ENCODE measurements around the gene AFG3L2. TPM values are rescaled to one million over a fixed set of nuclear protein-coding genes. Genes with fewer than 3 reads are reported as not detected.

AFG3L2 gene
- total RNA-seq, 2 donors from 2014 or later = 107 to 108 TPM

- no peak for DNase-seq
- intact Hi-C loops (cut with DNase I, micrococcal nuclease) = no loop called here
- no peak for ATAC-seq
Measured at GRCh38 chr18:12313530-12314245, 63.3 kb downstream of the AFG3L2 start.

DNA sequence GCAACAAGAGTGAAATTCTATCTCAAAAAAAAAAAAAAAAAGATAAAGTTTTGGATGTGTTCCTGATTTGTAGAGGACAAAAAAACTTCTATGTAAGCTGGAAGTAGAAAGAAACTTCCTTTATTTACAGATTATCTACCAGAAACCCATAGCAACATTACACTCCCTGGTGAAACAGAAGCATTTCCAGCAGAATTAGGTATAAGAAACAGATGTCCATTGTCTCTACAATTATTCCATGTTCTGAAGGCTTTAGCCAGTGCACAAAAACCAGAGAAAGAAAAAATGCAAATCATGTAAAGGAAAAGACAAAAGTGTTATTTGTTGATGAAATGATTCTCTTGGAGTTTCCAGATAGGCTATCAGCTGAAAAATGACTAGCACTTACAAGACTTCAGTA lies 64.1 kb downstream of the AFG3L2 start:
- DNase-seq (no peak), ATAC-seq (no peak)
- intact Hi-C loops (cut with DNase I, micrococcal nuclease) = no loop called here

- DNase-seq (no peak), ATAC-seq (no peak)
- intact Hi-C loops (cut with DNase I, micrococcal nuclease) = no loop called here
Measured at GRCh38 chr18:12310762-12311161, 66.3 kb downstream of the AFG3L2 start.

DNA sequence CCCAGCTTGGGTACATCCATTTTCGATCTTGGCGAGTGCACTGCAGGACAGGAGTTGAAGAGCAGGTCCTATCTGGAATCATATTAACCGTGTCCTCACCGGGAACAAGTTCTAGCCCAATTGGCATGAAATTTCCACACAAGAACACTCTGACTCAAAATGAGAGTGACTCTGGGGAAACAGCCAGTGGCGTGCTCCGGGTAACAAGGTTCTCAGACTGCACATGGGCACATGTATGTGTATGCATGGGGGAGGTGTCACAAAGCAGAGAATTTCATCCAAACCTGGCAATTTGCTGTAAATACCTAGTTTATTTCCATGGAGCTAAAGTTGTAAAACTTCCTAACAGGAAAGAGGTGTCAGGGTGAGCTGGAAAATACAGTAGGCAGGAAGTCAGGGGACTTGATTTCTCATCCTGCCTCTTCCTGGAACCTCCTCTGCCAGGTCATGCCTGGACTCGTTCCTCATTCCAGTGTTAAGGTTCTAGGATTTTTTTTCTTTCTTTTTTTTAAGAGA lies 67.3 kb downstream of the AFG3L2 start:
- intact Hi-C loops (cut with DNase I, micrococcal nuclease) = no loop called here
- ATAC-seq = no peak
- DNase-seq = no peak

DNA sequence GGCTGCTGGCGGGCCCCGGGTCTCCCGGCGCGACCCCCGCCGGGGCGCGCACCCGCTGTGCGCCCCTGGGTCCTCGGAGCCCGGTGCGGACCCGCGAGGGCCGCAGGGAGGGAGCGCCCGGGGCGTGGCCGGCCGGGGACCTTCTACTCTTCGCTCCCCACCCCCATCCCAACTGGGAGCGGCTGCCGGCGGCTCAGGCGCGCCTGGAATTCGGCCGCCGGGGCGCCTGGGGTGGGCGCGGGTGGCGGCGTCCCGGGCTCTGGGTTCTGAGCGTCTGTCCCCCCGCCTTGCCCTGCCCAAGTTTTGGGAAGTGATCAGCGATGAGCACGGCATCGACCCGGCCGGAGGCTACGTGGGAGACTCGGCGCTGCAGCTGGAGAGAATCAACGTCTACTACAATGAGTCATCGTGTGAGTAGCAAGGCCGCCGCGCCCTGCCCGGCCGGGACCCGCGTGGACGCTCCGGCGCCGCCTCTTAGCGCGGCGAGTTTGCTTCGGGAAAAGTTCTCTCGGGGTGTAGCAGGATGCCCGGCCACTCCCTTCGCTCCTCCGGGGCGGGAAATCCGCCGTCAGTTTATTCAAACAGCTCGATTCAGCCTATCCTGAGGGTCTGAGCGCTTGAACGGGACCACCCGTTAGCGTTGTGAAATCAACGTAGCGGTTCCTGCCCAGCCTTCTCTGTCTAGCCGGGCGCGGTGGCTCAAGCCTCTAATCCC lies 68.5 kb downstream of the AFG3L2 start:
- intact Hi-C loops (cut with DNase I, micrococcal nuclease) = no loop called here

DNA sequence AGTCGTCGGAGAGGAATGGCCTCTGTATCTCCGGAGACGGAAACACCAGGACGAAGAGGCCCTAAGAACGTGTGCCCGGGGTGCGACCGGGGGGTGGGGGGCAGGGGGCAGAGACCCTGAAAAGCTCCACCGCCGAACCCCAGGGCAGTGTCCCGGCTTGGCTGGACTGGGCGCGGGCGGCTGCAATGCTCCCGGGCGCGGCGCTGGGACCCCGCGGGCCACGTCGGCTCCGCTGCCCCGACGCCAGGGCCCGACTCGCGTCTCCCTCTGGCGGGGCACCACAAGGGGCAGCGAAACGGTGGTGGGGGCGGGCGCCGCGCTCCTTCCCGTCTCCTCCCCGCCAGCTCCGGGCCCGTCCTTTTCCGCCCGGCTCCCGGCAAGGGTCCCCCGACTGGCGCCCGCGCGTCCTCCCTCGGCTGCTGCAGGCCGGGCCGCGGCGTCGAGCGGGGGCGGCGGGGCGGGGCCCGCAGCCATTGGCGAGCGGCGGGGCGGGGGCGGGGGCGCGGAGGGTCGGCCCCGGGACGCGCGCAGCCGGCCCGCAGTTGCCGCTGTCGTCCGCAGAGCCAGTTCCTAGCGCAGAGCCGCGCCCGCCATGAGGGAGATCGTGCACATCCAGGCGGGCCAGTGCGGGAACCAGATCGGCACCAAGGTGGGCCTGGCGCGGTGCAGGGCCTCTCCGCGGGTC lies 69.2 kb downstream of the AFG3L2 start, which contains the start of gene TUBB6:
Gene TUBB6 (plus strand): TSS at position 541 of the 685 bp plus-strand sequence. CDS start 52 bp downstream, at position 593.
- ATAC-seq (peak; percentile 19), DNase-seq (peak; percentile 51 to 58)
- intact Hi-C loops (cut with DNase I, micrococcal nuclease) = no loop called here

More for the DNA sequence above, 68.5 kb downstream of the AFG3L2 start:
- DNase-seq = peak; percentile 72
- peak; percentile 84 for ATAC-seq

- intact Hi-C loops (cut with DNase I, micrococcal nuclease) = no loop called here
- DNase-seq (peak in 1 of 2 donors; percentile 34), ATAC-seq (no peak)
Measured at GRCh38 chr18:12306752-12307700, 70.0 kb downstream of the AFG3L2 start.

DNA sequence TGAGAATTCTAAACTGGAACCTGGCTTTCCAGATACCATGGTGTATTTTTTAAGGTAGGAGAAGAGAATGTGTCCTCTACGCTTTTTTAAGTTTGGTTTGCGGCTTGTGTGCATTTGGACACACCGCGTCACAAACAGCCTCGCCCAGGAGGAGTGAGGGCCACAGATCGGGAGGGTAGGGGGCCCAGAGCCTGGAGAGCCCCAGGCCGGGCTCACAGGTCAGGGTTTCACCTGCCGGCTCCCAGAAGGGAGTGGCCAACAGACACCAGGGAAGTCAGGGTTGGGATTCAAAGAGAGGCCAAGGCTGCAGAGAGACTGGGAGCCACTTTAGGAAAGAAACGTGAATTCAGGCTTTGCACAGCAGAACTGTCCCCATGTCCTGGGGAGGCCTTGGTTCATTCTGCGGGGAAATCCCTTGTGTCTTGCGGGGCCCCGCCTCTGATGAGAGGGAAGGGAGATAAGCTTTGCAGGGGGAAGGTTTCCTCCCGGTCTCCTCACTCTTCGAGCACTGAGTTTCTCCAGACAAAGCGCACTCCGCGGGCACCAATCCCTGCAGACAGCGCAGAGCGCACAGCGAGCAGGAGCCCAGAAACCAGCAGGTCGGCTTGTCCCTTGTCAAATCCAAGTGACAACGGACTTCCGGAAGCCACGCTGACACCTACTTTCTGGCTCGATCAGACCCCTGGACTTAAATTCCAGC lies 70.9 kb downstream of the AFG3L2 start:
- intact Hi-C loops (cut with DNase I, micrococcal nuclease) = no loop called here
- no peak for DNase-seq
- no peak for ATAC-seq

GRCh38 chr18:12305211-12305610 lies 71.8 kb downstream of the AFG3L2 start:
- ATAC-seq = no peak
- intact Hi-C loops (cut with DNase I, micrococcal nuclease) = no loop called here
- DNase-seq = no peak

DNA sequence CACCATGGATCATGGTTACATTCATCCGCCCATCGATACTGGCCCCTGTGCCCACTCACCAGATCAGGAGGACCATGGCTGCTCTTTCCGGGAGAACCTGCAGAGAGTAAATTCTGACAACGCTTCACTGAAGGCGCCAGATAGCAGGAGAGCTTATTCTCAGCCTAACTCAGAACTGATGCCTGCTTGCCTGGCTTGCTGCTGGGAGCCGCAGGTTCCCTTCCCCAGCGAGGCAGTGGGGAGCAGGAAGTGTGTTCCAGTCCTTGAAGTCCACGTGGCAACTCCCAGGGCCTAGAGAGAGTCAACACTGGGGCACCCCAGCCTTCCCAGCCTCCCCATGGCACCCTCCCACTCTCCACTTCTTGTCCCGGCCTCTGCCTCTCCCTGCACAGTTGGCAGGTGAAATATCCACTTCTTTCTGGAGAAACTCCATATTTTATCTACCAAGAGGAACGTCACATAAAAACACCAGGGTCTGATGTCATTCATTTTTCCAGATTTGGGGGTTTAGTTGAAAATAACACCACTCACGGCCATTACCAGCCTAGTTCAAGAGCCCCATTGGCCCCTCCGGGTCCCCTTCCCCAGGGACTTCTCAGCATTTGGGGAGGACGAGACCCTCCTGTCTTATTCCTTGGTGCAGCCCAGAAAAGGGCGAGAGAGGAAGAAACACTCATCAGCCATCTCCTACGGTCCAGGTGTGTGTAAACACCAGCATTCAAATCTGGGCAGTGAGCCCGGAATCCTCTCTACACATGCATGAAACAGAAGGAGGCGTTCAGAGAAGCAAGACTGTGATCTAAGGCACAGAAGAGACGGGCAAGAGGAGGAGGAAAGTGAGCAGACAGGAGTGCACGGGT lies 72.4 kb downstream of the AFG3L2 start:
- DNase-seq = peak in 1 of 2 donors; percentile 42
- ATAC-seq = peak; percentile 42
- intact Hi-C loops (cut with DNase I, micrococcal nuclease) = no loop called here

GRCh38 chr18:12302391-12303147 lies 74.5 kb downstream of the AFG3L2 start:
- intact Hi-C loops (cut with DNase I, micrococcal nuclease) = no loop called here
- ATAC-seq (no peak), DNase-seq (no peak)

- DNase-seq = no peak
- intact Hi-C loops (cut with DNase I, micrococcal nuclease) = no loop called here
- ATAC-seq = no peak
Measured at GRCh38 chr18:12301263-12302005, 75.6 kb downstream of the AFG3L2 start.

DNA sequence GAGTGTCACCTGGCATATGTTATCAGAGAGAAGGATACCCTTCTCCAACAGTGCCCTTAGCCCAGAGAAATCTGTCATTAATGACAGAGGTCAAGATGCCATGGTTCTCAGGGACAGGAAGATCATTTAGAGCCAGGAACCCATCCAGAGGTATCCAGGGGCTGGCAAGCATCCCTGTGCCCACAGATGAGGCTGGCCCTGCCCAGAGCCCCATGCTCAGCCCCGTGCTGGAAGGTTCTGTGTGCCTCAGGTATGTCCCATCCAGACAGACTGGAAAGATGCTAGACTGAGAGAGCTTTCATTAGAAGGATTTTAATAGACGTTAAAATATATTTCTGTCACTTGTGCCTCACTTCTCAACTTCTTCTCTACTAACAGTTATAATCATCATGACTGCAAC lies 77.2 kb downstream of the AFG3L2 start:
- intact Hi-C loops (cut with DNase I, micrococcal nuclease) = no loop called here
- ATAC-seq (no peak), DNase-seq (no peak)

DNA sequence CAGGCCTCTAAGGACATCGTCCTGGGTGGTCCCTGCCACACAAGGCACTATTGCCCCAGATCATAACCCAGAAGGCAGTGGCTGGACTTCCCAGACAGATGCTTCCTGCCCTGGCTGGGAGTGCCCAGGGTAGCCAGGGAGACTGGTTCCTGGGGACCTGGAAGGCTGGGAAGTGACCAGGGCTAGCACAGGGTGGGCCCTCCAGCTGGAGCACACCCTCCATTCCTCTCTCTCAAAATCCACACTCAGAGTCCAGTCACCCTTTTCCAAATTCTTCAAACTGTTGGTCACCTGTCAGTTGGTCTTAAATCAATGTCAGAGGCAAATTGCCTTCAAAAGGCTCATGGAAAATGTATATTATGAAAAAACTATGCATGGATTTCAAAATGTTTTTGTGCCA lies 80.6 kb downstream of the AFG3L2 start:
- ATAC-seq (no peak), DNase-seq (no peak)
- intact Hi-C loops (cut with DNase I, micrococcal nuclease) = no loop called here

DNA sequence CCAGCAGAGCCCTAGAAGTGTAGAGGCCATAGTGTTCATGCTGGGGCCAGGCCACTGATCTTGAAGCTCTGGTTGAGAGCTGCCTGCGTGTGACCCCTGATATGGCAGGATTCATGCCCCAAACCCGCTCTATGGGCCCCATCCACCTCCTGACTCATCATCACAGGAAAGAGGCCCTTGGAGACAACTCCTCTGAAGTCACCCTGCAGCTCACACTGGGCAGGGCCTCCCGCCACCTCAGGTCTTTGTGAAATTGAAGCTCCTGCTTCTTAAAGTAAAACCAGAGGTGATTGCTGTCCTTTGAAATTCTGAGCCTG lies 81.0 kb downstream of the AFG3L2 start:
- DNase-seq (no peak), ATAC-seq (no peak)
- intact Hi-C loops (cut with DNase I, micrococcal nuclease) = no loop called here
